ENCODE data around the gene FGFR1OP2. TPM values are rescaled to one million over a fixed set of nuclear protein-coding genes. Genes with fewer than 3 reads are reported as not detected.
"Not testable (repeated sequence)": the region's sequence is repeated elsewhere in the genome, so short reads cannot be mapped to it uniquely, and the experiment has no call there.

The FGFR1OP2 gene
- total and polyA plus RNA-seq, 12 donors = 43.5 to 154 (median 71.2) TPM

- WGBS, 4 donors = 62 to 76% (median 73%) methylated on average over 4 of the region's 4 CpGs
- Histone ChIP-seq H3K4me3 (peak overlapping the region in 1 of 4 donors; percentile 7), H3K27me3 (no peaks in the 10 kb centered on the region), H3K4me1 (replicated peaks in 1 of 2) (peaks cover 6 to 25% of the 10 kb centered on the region in 2 donors), H3K36me3 (replicated peaks in 1 of 2) (peaks cover 0 to 26% of the 10 kb centered on the region in 2 donors), H3K9me3 (replicated peaks in 1 of 3) (peaks cover 0 to under 1% (median 0%) of the 10 kb centered on the region in 3 donors), H3K27ac (peak overlapping the region in 2 of 5 donors; percentile 42 to 64)
- TF ChIP-seq CTCF (IDR thresholded peaks at IDR 0.05) (no peak), POLR2A (IDR thresholded peaks at IDR 0.05) (no peak)
- DNase-seq = no peak
- intact Hi-C loops (cut with DNase I) = no loop called here
These were observed 15.8 kb downstream of the FGFR1OP2 start for GRCh38 chr12:26954027-26954426.

- intact Hi-C loops (cut with DNase I); H3K9me3 ChIP-seq (replicated peaks in 1 of 3); H3K4me3 ChIP-seq; H3K27ac ChIP-seq; DNase-seq; H3K4me1 ChIP-seq (replicated peaks in 1 of 2); H3K27me3 ChIP-seq: not testable (repeated sequence)
- peaks cover 0 to 61% of the 10 kb centered on the region in 2 donors for H3K36me3 ChIP-seq (replicated peaks in 1 of 2)
- 93 to 96% (median 95%) methylated on average over 7 of the region's 7 CpGs for WGBS, 4 donors
These were observed 23.1 kb downstream of the FGFR1OP2 start for GRCh38 chr12:26961391-26961790.

- no peak for TF ChIP-seq POLR2A (IDR thresholded peaks at IDR 0.05)
- no peak for TF ChIP-seq CTCF (IDR thresholded peaks at IDR 0.05)
- no peak overlapping the region for H3K4me3 ChIP-seq
- H3K27ac ChIP-seq = no peak overlapping the region
- H3K4me1 ChIP-seq (replicated peaks in 1 of 2) = no peaks in the 10 kb centered on the region
- WGBS, 4 donors = 80 to 90% (median 89%) methylated on average over 1 of the region's 1 CpG
- DNase-seq = no peak
- H3K36me3 ChIP-seq (replicated peaks in 1 of 2) = peaks cover 0 to 61% of the 10 kb centered on the region in 2 donors
- intact Hi-C loops (cut with DNase I) = no loop called here
- H3K9me3 ChIP-seq (replicated peaks in 1 of 3) = no peaks in the 10 kb centered on the region
- H3K27me3 ChIP-seq = no peaks in the 10 kb centered on the region
These were observed 23.5 kb downstream of the FGFR1OP2 start for GRCh38 chr12:26961803-26962202.

GRCh38 chr12:26963413-26963812, 25.1 kb downstream of the FGFR1OP2 start:
- no peak for TF ChIP-seq CTCF (IDR thresholded peaks at IDR 0.05)
- TF ChIP-seq POLR2A (IDR thresholded peaks at IDR 0.05) = no peak
- Histone ChIP-seq H3K27ac (no peak overlapping the region), H3K27me3 (no peaks in the 10 kb centered on the region), H3K4me1 (replicated peaks in 1 of 2) (no peaks in the 10 kb centered on the region), H3K4me3 (no peak overlapping the region), H3K9me3 (replicated peaks in 1 of 3) (no peaks in the 10 kb centered on the region), H3K36me3 (replicated peaks in 1 of 2) (peaks cover 0 to 50% of the 10 kb centered on the region in 2 donors)
- intact Hi-C loops (cut with DNase I) = no loop called here
- DNase-seq = no peak
- WGBS, 4 donors = 80 to 100% (median 95%) methylated on average over 1 of the region's 1 CpG

- DNase-seq = no peak
- no peak overlapping the region for H3K27ac ChIP-seq
- no peaks in the 10 kb centered on the region for H3K4me1 ChIP-seq (replicated peaks in 1 of 2)
- no peak overlapping the region for H3K4me3 ChIP-seq
- peaks cover 0 to 36% of the 10 kb centered on the region in 2 donors for H3K36me3 ChIP-seq (replicated peaks in 1 of 2)
- 86 to 96% (median 91%) methylated on average over 3 of the region's 3 CpGs for WGBS, 4 donors
- no peaks in the 10 kb centered on the region for H3K9me3 ChIP-seq (replicated peaks in 1 of 3)
- H3K27me3 ChIP-seq = no peaks in the 10 kb centered on the region
- intact Hi-C loops (cut with DNase I) = no loop called here
- TF ChIP-seq POLR2A (IDR thresholded peaks at IDR 0.05) (no peak), CTCF (IDR thresholded peaks at IDR 0.05) (no peak)
These were observed 28.6 kb downstream of the FGFR1OP2 start for GRCh38 chr12:26966842-26967241.

All from adrenal gland (tissue), 12 donors.